Activated CD8-positive, alpha-beta memory T cell treated with anti-CD3 and anti-CD28 coated beads for 4 hours (primary cell): ENCODE results near the gene FBXO28.
"Not testable (repeated sequence)": the region's sequence is repeated elsewhere in the genome, so short reads cannot be mapped to it uniquely, and the experiment has no call there.

Experiments
- DNase-seq, 2 donors: peaks; one replicate each; pipeline ENCODE4 v3.0.0-alpha.2; 2020; ENCODE audit warnings: low read depth in 2 of 2

Gene FBXO28

GRCh38 chr1:224188286-224188685, 74.4 kb downstream of the FBXO28 start:
- no peak for DNase-seq

- DNase-seq = no peak
Observed at GRCh38 chr1:224189561-224189960, 75.7 kb downstream of the FBXO28 start.

GRCh38 chr1:224192082-224192788, 78.3 kb downstream of the FBXO28 start:
- DNase-seq = no peak

- DNase-seq = no peak
Observed at GRCh38 chr1:224193319-224193966, 79.5 kb downstream of the FBXO28 start.

- no peak for DNase-seq
Observed at GRCh38 chr1:224196813-224197600, 83.1 kb downstream of the FBXO28 start.

- DNase-seq = no peak
Observed at GRCh38 chr1:224198572-224198971, 84.7 kb downstream of the FBXO28 start.

- DNase-seq = no peak
Observed at GRCh38 chr1:224199679-224200078, 85.8 kb downstream of the FBXO28 start.

GRCh38 chr1:224201383-224201782, 87.5 kb downstream of the FBXO28 start:
- DNase-seq = no peak

- DNase-seq = no peak
Observed at GRCh38 chr1:224201853-224202252, 87.9 kb downstream of the FBXO28 start.

GRCh38 chr1:224203243-224204016, 89.5 kb downstream of the FBXO28 start:
- DNase-seq = no peak

GRCh38 chr1:224205438-224205840, 91.5 kb downstream of the FBXO28 start:
- peak in 1 of 2 donors; percentile 22 for DNase-seq

- not testable (repeated sequence) for DNase-seq
Observed at GRCh38 chr1:224205931-224206538, 92.1 kb downstream of the FBXO28 start.

- DNase-seq = no peak
Observed at GRCh38 chr1:224211206-224211962, 97.5 kb downstream of the FBXO28 start.
